Adrenal gland (tissue), 5 donors: ENCODE results near the gene MTIF2.
"Not testable (repeated sequence)": the region's sequence is repeated elsewhere in the genome, so short reads cannot be mapped to it uniquely, and the experiment has no call there.

ENCODE experiments used
- POLR2A ChIP-seq, 2 donors: fragments of 450-650 bp; IDR thresholded peaks; one replicate each; pipeline ENCODE4 v1.6.1; 2017; ENCODE audit warnings: antibody characterized with exemption in 2 of 2, mild to moderate bottlenecking in 2 of 2, moderate library complexity in 1 of 2
- TF ChIP-seq, protein P1 (sequence below), 6 experiments: fragments of 450-650 bp in 4 of 6; fragments of 200-600 bp in 2 of 6; sonication (generic) in 1 of 6; IDR thresholded peaks; 1 replicate in 5 of 6; 2 replicates in 1 of 6; pipeline versions ENCODE4 v1.5.1 to v1.8.0; 2016 to 2021; ENCODE audit warnings: antibody characterized with exemption in 6 of 6, mild to moderate bottlenecking in 2 of 6, moderate library complexity in 1 of 6
- donor health status: DM: no; HTN: no; CAD: no.

DNA sequence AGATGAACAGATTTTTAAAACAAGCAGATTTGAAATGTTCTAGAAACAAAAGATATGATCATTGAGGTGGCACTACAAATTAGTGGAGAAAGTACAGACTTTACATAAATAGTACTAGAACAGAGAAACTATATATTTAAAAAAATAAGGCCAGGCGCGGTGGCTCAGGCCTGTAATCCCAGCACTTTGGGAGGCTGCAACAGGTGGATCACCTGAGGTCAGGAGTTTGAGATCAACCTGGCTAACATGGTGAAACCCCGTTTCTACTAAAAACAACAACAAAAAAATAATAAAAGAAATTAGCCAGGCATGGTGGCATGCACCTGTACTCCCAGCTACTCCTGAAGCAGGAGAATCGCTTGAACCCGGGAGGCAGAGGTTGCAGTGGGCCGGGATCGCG is 82.2 kb downstream of the MTIF2 start:
- TF ChIP-seq POLR2A (IDR thresholded peaks at IDR 0.05): not testable (repeated sequence)
- TF ChIP-seq, protein P1, sequence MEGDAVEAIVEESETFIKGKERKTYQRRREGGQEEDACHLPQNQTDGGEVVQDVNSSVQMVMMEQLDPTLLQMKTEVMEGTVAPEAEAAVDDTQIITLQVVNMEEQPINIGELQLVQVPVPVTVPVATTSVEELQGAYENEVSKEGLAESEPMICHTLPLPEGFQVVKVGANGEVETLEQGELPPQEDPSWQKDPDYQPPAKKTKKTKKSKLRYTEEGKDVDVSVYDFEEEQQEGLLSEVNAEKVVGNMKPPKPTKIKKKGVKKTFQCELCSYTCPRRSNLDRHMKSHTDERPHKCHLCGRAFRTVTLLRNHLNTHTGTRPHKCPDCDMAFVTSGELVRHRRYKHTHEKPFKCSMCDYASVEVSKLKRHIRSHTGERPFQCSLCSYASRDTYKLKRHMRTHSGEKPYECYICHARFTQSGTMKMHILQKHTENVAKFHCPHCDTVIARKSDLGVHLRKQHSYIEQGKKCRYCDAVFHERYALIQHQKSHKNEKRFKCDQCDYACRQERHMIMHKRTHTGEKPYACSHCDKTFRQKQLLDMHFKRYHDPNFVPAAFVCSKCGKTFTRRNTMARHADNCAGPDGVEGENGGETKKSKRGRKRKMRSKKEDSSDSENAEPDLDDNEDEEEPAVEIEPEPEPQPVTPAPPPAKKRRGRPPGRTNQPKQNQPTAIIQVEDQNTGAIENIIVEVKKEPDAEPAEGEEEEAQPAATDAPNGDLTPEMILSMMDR (IDR thresholded peaks at IDR 0.05): not testable (repeated sequence)
